Skin epidermis (tissue), 12 donors: Measurements from ENCODE around the gene FAM110A.
"Not testable (repeated sequence)": the region's sequence is repeated elsewhere in the genome, so short reads cannot be mapped to it uniquely, and the experiment has no call there.

Source experiments
- H3K27ac ChIP-seq, 21 experiments: fragments of 200-600 bp; sonication (generic) in 11 of 21; one replicate each; pipeline ENCODE4 v1.5.0; 2020; ENCODE audit warnings: mild to moderate bottlenecking in 3 of 21, inconsistent platforms in 2 of 21, moderate library complexity in 2 of 21
- H3K4me3 ChIP-seq, 7 experiments: fragments of 200-600 bp; sonication (generic) in 2 of 7; one replicate each; pipeline ENCODE4 v1.5.0; 2020; ENCODE audit warnings: inconsistent platforms in 2 of 7, mild to moderate bottlenecking in 2 of 7, moderate library complexity in 1 of 7

The FAM110A gene

DNA sequence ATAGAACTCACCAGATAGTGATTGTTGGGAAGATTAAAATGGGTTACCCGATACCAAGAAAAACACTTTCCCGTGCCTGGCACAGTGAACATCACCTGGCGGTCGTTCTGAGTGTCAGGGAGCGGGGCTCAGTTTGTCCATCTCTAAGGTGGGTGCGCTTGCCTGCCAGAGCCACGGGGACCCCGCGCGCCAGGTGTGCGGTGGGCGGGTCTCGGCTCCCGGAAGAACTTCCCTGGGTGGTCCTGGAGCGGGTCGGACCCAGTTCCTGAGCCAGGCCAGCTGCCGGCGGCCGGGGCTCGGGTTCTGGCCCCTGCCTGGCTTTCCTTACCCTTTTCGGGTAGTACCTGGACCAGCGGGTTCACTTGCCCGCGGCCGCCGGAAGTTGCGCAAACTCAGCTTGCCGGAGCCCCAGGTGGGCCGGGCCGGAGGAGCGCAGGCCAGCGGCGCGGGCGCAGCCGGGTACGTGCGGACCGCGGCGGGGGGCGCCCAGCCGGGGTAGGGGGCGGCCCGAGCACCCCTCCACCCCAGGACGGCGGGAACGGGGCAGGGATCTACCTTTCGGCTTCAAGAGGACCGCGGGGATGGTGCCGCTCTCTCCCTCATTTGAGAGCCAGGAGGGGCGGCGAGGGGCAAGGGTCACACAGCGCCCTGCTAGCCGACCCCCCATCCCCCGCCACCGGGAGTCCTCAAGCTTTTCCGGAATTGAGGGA, 7.5 kb downstream of the FAM110A start:
- peak overlapping the region in 20 of 21 experiments; percentile 64 to 85 (median 76) for H3K27ac ChIP-seq

DNA sequence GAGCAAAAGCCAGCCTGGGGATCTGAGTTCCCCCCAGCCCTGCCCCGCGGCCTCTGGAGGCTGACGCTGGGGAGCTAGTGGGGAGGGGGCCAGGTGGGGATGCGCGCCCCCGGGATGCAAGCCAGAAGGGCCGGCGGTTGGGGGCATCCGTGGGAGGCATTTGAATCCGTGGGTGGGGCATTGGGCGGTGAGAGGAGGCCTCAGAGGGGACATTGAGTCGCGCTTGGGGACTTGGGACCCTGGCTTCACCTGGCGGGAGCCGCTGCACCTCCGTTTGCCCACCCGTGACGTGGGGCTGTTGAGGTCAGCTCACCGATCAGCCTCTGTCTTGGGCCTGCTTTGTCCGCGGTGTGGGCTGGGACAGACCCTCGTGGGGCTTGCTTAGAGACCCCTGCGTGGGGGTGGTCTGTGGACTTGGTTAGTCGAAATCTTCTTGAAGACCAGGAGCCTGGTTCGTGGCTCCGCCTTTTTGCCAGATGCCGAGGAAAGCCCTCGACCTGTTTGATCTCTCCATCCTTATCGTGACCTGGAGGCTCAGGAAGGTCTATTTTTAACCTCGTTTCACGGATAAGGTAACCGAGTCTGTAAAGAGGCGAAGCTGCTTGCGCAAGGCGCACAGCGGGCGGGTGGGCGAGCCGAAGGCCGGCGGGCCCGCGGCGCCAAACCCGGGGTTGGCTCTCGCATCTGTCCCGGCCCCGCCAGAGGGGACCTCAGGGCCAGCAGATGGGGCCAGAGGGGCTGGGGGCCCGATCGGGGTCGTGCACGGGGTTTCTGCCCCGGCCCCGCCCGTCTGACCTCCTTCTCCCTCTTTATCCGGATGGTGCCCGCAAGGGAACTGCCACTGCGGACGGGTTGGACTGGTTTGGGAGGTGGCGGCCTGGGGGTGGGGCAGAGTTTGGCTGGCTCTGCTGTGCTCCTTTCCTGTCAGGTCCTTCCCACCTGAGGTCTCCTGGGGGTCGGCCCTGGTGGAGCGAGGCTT, 8.3 kb downstream of the FAM110A start:
- Histone ChIP-seq H3K4me3 (peak overlapping the region; percentile 33 to 58 (median 44)), H3K27ac (peak overlapping the region in 20 of 21 experiments; percentile 64 to 85 (median 76))

More for the DNA sequence above, 7.5 kb downstream of the FAM110A start:
- peak overlapping the region; percentile 33 to 58 (median 44) for H3K4me3 ChIP-seq

DNA sequence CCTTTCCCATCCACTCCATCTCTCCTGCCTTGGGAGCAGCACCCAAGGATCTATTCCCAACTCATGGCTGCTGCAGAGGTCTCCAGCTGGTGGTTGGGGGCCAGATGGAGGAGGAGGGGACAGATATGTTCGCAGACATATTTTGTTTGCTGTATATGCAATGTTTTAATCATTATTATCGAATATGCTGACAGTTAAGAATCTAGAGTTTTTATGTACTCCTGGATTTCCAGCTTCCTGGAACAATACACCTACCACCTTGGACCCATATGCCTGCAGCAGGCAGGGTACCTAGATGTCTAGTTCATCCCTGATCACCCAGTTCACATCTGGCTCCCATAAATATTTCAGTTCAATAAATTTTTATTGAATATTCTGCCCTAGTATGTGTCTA, 9.0 kb downstream of the FAM110A start:
- peak overlapping the region in 19 of 21 experiments; percentile 16 to 85 (median 75) for H3K27ac ChIP-seq
- H3K4me3 ChIP-seq: peak overlapping the region; percentile 33 to 58 (median 44)

DNA sequence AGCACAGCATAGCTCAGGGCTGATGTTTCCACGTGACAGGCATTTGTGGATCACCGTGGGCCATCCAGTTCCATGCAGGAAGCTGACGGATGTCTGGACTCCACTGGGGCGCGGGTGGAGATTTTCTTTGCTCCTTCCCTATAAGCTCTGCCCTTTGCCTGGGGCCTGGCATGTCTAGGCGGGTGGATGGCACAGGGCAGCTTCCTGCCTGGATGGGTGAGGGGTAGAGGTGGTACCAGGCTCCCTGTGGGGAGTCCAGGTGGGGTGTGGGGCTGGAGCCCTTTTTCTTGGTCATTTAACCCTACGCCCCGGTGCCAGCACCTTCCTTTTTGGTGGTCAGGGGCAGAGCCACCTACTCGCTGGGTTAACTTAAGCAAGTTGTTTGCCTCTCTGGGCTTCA, 10.4 kb downstream of the FAM110A start:
- Histone ChIP-seq H3K27ac (peak overlapping the region in 17 of 21 experiments; percentile 26 to 85 (median 67)), H3K4me3 (peak overlapping the region in 3 of 7 experiments; percentile 36 to 50 (median 37))

DNA sequence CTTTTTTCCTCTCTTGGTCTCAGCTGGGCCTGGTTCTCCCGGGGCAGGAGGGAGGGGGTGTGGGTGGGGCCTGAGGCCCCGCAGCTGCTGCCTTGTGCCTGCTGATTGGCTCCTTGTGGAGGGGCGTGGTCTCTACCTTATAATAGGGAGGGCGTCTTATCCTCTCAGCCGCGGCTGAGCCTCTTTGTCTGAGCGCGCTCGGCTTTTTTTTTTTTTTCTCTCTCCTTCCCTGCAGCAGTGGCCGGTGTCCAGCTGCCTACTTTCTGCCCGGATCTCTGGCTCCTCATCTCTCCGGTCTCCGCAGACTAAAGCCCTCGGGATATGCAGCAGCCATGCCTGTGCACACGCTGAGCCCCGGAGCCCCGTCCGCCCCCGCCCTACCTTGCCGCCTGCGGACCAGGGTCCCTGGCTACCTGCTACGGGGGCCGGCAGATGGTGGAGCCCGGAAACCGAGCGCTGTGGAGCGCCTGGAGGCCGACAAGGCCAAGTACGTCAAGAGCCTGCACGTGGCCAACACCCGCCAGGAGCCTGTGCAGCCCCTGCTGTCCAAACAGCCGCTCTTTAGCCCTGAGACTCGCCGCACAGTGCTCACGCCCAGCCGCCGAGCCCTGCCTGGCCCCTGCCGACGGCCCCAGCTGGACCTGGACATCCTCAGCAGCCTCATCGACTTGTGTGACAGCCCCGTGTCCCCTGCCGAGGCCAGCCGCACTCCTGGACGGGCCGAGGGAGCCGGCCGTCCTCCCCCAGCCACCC, 11.1 kb downstream of the FAM110A start:
- H3K4me3 ChIP-seq: peak overlapping the region; percentile 18 to 50 (median 37)
- peak overlapping the region in 20 of 21 experiments; percentile 6 to 85 (median 63) for H3K27ac ChIP-seq

DNA sequence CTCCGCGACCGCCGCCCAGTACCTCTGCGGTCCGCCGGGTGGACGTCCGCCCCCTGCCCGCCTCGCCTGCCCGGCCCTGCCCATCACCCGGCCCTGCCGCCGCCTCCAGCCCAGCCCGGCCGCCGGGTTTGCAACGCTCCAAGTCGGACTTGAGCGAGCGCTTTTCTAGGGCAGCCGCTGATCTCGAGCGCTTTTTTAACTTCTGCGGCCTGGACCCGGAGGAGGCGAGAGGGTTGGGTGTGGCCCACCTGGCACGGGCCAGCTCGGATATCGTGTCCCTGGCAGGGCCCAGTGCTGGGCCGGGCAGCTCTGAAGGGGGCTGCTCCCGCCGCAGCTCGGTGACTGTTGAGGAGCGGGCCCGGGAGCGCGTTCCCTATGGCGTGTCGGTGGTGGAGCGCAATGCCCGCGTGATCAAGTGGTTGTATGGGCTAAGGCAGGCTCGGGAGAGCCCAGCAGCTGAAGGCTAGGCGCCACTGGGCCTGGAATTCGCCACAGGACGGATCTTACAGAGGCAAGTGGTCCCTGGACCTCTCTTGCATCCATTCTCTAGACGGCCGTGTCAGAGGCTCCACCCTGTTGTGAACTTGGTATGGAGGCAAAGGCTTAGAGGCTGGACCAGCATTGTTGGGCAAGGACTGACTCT, 11.8 kb downstream of the FAM110A start:
- Histone ChIP-seq H3K4me3 (peak overlapping the region; percentile 18 to 50 (median 37)), H3K27ac (peak overlapping the region in 19 of 21 experiments; percentile 6 to 85 (median 63))

DNA sequence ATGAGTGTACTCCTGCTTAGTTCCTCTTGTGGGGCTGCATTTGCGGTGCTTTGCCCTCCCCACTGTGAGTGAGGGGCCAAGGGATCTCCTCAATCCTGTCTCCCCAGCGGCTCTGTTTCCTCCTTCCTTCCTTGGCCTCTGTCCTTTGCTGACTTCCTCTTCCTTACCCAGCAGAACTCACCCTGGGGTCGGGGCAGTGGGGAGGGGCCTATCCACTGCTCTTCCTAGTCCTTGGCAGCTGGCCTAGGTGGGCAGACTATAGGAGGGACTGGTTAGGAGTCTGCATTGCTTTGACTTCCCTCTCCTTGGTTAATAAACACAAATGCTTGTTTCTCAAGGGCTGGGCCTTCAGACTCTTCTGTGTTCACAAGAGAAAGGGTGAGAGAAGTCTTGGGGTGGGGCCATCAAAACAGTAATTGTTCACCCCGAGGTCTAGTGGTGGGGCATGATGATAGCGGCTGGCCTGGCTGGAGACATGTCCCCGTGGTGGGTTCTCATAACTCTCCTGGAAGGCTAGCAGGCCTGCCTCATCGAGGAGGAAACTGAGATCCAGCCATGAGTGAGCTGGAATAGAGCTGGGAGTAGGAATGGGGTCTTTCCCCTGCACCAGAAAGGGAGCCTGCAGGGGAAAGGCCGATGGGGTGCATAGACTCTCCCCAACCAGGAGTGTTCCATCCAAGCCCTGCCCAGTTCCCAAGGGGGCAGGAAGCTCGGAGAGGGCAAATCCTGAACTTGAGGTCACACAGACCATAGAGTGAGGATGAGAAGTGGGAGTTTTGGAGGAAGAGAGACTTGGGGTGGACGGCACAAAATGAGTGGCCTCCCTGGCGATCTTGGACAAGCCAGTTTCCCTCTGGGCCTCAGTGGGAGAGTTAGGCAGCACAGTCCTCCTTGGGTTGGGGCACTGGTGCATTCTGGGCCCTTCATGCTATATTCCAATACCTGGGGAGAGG, 12.7 kb downstream of the FAM110A start:
- H3K27ac ChIP-seq: peak overlapping the region in 18 of 21 experiments; percentile 7 to 85 (median 60)
- H3K4me3 ChIP-seq: peak overlapping the region; percentile 18 to 50 (median 37)

DNA sequence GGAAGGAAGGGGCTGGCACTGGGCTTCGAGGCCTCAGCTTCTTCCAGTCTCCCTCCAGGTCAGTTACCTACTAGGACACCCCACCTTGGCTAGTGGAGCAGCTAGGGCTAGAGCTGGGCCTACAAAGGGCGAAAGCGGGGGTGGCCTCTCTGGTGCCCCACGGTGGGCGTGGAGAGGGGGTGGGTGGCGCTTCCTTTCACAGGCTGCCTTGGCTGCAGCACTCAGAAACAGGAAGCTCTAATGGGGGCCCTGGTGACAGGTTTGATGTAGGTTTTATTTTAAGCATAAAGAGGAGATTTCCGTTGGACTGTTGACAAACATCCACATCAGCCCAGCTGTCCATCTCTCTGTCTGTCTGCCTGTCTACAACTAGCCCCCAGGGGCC, 13.4 kb downstream of the FAM110A start:
- Histone ChIP-seq H3K27ac (peak overlapping the region in 16 of 21 experiments; percentile 7 to 85 (median 52)), H3K4me3 (peak overlapping the region in 6 of 7 experiments; percentile 0 to 50 (median 12))

DNA sequence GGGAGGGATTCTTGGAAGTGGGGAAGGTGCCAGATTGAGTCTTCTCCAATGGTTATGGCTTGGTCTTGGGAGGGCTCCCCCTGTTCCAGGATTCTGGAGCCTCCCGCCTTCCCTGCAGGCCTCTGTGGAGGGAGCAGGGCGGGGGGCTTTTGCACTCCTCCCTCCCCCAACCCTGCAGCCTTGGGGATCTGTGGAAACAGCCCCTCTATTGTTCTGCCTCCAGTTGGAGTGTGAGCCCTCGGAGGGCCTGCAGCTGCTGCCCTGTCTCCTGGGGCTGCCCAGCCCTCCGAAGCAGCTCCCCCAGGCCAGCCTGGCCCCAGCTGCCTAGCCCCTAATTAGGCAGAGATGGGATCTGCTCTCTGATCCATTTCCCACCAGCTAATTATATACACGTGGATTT, 14.7 kb downstream of the FAM110A start:
- Histone ChIP-seq H3K4me3 (no peak overlapping the region), H3K27ac (peak overlapping the region in 2 of 21 experiments; percentile 15 to 29)

DNA sequence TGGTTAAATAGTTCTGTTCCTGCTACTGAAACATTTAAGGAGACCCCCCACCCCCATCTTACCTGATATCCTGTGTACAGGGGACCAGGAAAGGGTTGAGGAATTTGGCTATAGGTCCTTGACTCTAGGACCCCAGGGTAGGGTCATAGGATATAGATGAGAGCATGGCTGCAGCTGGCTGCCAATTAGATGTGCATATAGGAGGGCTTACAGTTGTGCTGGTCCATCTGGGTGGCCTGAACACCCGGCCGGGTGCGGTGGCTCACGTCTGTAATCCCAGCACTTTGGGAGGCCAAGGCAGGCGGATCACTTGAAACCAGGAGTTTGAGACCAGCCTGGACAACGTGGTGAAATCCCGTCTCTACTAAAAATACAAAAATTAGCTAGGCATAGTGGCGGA, 15.2 kb downstream of the FAM110A start:
- H3K27ac ChIP-seq: peak overlapping the region in 1 of 21 experiments; percentile 29
- H3K4me3 ChIP-seq: not testable (repeated sequence)

DNA sequence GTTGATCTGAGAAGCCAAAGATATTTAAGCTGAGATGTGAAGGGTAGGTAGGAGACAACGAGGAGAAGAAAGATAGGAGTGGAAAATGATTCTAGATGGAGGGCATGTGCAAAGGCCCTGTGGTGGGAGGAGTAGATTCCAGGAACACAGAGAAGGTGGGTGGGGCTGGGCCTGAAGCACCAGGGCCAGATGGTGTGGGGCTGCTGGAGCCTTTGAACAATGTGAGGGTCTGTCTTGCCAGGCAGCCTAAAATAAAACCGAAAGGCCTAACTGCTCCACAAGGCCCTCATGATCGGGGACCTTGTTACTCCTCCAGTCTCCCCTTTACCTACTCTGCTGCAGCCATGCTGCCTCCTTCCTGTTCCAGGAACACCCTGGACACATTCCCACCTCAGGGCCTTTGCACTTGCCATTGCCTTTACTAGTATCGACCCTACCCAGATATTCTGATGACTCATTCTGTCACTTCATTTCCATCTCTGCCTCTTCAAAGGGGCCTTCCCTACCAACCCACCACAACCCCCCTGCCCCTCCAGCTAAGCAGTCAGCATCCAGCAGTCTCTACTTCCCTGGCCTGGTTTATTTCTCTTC, 20.0 kb downstream of the FAM110A start:
- H3K4me3 ChIP-seq: no peak overlapping the region
- H3K27ac ChIP-seq: peak overlapping the region in 2 of 21 experiments; percentile 35 to 65

DNA sequence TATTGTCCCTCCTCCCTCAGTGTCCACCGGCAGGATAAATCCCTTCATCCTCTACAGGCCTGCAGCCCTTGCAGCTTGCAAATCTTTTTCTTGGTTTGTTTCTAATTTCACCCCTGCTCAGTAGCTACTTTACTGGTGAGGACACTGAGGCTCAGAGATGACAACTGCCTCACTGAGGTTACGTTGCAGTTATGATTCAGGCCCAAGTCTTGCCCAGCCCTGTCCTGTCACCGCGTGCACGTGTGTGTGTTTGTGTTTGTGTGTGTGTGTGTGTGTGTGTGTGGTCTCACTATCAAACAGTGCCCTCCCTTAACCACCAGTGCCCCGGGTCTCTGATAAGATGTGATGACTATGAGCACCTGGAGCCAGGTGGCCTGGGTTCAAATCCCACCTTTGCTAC, 21.1 kb downstream of the FAM110A start:
- peak overlapping the region in 2 of 21 experiments; percentile 35 to 65 for H3K27ac ChIP-seq
- no peak overlapping the region for H3K4me3 ChIP-seq

DNA sequence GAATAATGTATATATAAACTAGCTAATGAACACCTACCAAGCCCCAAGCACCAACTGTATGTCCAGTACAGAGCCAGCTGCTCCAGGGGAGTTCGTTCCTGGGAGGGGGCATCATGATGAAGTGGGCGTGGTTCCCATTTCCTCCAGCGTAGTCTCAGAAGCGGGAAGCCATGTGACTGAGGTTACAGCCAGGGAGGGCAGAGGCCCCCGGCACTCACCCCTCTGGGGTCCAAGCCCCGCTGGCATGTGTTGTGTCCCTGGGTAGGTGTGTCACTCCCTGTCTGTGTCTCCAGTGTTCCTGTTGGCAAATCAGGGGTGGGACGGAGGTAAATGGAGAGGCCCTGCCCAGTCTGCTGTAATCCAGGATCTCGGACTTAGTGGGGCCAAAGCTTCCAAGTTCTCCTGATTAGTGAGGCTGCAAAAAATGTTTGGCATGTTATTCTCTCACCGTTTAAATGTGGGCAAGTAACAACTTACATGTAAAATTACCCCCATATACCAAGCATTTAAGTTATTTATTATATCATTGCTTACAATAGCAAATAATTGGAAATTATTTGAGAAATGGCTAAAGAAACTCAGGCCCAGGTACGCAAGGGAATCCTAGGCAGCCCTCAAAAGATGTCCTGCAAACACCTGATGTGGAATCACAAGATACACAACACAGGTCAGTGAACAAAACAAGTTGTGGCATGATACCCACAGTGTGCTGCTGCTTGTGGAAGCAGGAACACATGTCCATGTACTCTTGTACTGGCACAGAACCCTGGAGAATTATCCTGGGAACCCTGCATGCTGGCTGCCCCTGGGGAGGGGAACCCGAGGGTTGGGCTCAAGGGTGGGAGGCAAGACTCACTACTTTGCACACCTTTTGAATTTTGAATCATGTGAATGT, 22.2 kb downstream of the FAM110A start:
- Histone ChIP-seq H3K27ac (peak overlapping the region in 14 of 21 experiments; percentile 3 to 72 (median 42)), H3K4me3 (no peak overlapping the region)

DNA sequence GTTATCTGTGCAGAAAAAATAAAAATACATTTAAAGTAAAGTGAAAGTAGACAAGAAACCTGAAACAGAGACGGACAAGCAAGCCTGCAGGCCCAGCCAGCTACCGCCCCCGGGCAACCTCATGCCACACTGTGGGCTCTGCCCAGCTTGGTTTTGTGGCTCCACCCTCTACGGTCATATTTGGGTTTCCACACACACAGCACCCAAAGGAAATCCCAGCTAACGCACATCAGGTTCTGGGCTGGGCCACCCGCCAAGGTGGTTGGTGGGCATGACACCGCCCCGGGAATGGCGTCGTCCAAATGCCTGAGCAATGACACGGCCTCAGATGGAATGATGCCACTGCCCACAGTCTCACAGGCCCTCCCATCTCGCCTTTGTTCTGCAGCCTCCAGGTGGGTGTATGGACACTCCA, 22.9 kb downstream of the FAM110A start:
- Histone ChIP-seq H3K4me3 (no peak overlapping the region), H3K27ac (peak overlapping the region in 12 of 21 experiments; percentile 3 to 72 (median 42))

DNA sequence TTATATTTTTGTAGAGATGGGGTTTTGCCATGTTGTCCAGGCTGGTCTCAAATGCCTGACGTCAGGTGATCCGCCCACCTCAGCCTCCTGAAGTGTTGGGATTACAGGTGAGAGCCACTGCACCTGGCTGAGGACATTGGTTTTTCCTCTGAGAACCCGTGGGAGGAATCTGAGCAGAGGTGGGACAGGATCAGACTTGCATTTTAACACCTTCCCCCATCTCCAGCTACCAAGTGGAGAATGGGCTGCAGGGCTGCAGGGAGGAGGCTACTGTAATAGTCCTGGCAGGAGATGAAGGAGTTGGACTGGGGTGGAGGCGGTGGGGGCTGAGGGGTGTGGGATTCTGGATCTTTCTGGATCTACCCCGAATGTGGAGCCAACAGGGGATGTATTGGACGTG, 24.5 kb downstream of the FAM110A start:
- Histone ChIP-seq H3K27ac (peak overlapping the region in 1 of 21 experiments; percentile 29), H3K4me3 (no peak overlapping the region)

DNA sequence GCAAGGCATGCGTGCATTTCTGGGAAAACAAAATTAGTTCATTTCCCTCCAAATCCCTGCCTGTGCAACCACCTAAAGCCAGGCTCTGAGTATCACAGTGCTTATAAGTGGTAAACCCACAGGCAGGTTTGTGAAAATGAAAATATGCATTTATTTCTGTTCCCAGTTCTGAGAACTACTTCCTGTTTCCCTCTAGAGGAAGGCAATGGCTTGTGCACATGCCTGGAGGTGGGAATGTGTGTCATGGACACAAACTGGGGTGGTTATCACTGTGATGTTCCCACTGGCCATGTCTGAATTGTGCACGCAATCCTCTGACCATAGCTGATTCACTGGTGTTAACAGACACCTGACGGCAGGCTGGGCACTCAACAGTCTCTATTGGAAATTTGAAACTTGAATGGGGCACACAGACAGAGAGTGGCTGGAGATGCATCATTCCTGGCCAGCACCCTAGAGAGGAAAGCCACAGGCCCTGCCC, 26.3 kb downstream of the FAM110A start:
- H3K27ac ChIP-seq: peak overlapping the region in 1 of 21 experiments; percentile 33
- H3K4me3 ChIP-seq: no peak overlapping the region
